GM04503 (cell line): ENCODE results near the gene POLR2I.
"Not testable (repeated sequence)": the region's sequence is repeated elsewhere in the genome, so short reads cannot be mapped to it uniquely, and the experiment has no call there.

Experiments
- DNase-seq: peaks from one replicate; pipeline ENCODE4 v3.0.0-alpha.2; 2012; ENCODE audit warnings: low read depth

Gene POLR2I

DNA sequence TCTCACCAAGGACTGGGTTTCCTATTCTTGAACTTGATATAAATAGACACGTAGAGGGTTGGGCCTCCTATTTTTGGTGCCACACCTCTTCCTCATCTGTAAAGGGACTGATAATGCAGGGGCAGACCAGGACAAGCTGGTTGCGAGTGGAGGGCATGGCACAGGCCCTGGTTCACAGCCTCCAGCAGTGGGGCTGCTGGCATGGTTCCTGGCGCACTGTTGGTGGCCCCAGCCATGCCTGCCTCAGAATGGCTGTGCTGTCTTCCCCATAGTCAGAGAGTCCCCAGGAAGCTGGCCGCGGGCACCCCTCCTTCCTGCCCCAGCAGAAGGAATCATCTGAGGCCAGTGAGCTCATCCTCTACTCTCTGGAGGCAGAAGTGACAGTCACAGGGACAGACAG lies 14.2 kb downstream of the POLR2I start:
- DNase-seq, result no peak

GRCh38 chr19:36099166-36099785 lies 15.4 kb downstream of the POLR2I start:
- DNase-seq, result no peak

- DNase-seq, result no peak
Measured at GRCh38 chr19:36097036-36097435, 17.6 kb downstream of the POLR2I start.

DNA sequence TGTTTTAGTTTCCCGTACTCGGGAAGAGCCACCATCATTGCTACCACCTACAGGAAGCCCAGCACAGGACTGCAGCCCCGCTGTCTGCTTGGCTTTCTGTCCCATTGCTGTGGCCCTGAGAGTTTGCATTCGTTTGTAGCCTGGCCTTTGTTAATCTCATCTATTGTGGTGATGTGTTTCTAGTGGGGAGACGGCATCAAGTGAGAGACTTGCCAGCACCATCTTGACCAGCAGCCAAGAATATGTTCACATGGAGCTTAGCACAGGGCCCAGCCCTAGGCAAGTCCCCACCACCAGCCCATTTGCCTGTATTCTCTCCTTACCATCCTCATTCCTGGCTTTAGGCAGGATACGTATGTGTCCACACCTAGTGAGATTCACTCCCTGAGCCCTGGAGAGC lies 21.0 kb downstream of the POLR2I start:
- no peak for DNase-seq

DNA sequence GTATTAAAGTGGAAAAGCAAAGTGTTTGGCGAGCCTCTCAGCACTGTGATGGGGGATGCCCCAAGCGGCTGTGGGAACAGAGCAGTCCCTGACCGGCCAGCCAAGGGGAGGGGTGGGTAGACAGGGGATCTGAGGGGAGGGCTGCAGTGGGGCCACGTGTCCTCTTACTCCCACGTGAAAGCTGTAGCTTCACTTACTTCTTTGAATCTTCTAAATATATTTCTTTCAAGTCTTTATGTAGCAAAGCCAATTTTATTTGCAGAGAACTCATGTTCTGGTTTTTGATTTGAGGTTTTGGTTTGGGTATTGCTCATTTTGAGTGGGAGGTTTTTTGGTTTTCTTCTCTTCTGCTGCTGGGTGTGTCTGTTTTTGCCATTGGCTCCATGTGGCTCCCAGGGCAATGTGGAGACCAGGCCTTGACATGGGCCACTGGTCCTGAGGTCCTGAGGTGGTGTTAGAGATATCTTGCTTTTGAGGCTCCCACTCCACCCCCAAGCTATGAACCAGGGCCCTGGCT lies 21.5 kb downstream of the POLR2I start:
- no peak for DNase-seq

DNA sequence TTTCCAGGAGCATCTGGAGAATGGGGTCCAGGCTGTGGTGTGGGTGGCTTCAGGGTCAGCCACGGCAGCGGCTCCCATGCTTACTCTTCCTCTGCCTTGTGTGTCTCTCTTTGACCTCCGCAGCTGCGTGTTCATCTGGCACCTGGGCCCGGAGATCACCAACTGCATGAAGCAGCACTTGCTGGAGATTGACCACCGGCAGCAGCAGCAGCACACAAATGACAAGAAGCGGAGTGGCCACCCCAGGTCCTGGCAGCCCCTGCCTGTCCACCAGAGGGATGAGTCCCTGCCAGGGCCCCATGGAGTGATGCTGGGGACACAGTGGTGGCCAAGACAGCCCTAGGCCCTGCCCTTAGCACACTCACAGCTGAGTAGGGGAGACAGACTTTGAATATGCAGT lies 22.1 kb downstream of the POLR2I start:
- DNase-seq, result no peak

DNA sequence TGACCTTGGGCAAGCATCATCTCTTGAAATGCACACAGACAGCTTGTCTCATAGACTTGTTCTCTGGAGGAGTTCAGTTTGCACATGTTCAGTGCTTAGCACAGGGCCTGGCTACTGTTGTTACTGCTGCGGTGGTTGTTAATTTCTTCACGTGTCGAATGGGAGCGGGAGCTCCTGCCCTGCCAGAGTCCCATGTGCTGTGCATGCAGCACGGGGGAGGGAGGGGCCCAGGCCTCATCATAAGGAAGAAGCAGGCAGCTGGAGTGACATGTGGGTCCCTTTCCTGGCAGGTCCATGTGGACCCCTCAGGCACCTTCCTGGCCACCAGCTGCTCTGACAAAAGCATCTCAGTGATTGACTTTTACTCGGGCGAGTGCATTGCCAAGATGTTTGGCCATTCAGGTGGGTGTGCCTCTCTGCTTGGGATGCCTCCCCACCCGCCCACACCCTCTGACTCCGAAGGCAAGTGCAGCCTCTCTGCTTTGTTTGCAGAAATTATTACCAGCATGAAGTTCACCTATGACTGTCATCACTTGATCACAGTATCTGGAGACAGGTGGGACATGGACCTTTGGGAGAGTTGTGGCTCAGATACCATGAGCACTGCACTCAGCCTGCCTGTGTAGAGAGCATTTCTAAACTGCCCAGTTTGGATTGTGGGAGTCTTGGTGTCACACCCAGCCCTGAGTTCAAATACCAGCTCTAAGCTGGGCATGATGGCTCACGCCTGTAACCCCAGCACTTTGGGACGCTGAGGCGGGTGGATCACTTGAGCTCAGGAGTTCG lies 23.6 kb downstream of the POLR2I start:
- DNase-seq, result no peak

DNA sequence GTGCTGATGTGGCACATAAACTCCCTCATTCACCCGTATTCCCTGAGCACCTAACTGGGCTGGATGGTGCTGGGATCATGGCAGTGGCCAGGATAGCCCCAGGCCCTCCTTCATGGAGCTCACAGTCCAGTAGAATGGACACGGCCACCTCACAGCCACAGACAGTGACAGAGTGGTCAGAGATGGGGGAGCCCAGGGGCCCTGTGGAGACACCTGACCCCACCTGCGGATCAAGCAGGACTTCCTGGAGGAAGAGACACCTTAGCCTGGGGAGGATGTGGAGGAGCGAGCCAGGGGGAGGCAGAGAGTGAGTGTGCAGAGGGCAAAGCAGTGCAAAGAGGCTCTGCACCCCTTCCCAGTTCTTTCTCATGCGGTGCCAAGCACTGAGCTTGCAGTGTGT lies 24.8 kb downstream of the POLR2I start:
- DNase-seq, result no peak

- DNase-seq, result no peak
Measured at GRCh38 chr19:36086326-36086725, 28.3 kb downstream of the POLR2I start.

DNA sequence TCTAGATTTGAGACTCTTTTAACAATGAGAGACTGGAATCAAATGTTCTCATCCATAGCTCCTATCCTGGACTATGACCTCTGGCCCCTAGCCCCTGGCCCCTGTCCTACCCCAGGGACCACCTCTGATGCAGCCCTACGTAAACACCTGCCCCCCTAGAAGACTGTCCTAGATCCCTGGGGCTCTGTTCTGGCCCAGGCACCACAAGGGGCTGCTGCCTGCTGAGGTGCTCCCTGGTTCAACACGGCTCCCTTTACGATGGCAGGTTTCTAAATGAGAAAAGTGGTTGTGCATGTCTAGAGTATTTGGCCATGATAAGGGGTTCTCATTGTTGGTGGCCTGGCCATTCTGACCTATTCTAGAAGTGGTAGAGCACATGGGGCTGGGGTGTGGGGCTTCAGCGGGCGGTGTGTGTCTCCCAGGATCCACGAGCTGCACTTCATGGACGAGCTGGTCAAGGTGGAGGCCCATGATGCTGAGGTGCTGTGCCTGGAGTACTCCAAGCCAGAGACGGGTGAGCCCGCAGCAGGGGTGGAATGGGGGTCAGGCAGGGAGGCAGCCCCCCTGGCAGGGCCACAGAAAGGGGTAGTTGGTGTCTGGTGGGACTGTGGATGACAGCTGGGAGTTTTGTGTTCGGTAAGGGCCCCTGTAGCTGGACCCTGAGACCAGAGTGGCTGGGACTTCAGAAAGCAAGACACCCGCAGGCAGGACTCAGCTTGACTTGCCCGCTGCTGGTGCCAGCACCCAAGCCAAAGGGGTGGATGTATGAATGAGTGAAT lies 30.3 kb downstream of the POLR2I start:
- DNase-seq, result no peak

DNA sequence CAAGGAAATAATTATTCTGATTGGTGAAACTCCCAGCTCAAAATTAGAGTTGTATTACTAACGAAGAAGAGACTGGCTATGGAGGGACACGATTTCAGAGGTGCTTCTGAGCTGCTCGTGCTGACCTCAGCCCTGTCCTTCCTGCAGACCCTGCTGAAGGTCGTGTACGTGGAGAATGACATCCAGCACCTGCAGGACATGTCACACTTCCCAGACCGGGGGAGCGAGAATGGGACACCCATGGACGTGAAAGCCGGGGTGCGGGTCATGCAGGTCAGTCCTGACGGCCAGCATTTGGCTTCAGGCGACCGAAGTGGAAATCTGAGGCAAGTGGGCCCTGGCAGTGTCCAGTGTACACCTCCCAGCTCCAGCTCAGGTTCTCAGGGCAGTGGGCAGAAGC lies 31.8 kb downstream of the POLR2I start:
- no peak for DNase-seq

DNA sequence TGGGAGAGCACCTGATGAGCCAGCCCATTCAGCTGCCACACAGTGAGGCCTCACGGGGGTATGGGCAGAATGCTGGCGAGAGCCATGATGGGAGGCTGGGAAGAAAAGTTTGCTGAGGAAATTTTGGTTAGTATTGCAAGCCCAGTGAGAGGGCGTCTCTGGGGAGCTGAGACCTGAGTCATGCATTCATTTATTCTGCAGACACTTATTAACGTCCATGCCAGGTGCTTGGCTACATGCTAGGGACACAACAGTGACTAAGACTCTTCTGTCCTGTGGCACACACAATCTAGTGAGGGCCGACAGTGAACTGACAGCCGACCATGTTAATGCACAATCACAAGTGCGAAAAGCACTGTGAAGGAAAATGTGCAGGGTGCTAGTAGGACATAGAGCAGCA lies 32.8 kb downstream of the POLR2I start:
- no peak for DNase-seq

- DNase-seq, result no peak
Measured at GRCh38 chr19:36081385-36081784, 33.3 kb downstream of the POLR2I start.

- no peak for DNase-seq
Measured at GRCh38 chr19:36079389-36079945, 35.2 kb downstream of the POLR2I start.

DNA sequence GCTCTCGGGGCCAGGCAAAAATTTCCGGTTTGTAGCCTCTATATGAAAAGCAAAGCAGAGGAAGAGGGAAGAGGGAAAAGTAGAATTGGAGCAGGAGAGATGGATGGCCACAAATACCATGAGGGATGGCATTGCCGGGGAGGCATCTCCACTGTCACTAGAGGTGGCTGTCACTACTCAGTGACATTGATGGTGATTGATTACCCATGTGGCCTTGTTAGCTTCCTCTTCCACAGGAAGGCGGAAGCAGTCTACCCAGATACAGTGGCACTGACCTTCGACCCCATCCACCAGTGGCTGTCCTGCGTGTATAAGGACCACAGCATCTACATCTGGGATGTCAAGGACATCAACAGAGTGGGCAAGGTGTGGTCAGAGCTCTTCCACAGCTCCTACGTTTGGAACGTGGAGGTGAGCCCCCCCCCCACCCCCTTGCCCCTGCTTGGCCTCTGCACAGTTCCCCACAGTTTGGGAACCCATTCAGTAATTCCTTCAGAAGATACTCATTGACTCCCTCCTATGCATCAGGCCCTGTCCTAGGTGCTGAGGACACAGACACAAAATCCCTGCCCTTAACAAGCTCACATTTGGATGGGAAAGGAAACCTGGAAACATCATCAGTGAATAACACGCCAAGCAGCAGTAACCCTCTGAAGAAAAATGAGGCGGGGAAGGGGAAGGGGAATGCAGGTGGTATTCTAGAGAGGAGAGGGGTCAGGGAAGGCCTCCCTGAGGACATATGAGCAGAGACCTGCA lies 41.4 kb downstream of the POLR2I start:
- DNase-seq, result no peak

DNA sequence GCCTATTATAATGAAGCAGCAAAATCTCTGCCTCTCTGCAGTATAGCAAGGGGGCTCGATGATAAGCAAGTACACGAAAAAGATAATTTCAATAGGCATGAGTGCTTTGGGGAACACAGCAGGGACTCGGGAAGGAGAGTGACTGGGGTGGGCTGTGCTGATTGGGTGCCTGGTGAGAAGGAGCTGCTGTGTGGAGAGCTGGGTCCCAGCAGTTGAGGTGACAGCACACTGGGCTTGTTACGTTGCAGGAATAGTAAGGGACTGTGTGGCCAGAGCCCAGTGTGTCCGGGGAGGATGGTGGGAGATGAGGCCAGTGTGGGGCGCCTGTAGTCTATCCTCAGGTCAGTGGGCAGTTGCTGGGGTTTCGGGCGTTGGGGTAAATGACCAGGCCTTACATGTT lies 42.6 kb downstream of the POLR2I start:
- no peak for DNase-seq

DNA sequence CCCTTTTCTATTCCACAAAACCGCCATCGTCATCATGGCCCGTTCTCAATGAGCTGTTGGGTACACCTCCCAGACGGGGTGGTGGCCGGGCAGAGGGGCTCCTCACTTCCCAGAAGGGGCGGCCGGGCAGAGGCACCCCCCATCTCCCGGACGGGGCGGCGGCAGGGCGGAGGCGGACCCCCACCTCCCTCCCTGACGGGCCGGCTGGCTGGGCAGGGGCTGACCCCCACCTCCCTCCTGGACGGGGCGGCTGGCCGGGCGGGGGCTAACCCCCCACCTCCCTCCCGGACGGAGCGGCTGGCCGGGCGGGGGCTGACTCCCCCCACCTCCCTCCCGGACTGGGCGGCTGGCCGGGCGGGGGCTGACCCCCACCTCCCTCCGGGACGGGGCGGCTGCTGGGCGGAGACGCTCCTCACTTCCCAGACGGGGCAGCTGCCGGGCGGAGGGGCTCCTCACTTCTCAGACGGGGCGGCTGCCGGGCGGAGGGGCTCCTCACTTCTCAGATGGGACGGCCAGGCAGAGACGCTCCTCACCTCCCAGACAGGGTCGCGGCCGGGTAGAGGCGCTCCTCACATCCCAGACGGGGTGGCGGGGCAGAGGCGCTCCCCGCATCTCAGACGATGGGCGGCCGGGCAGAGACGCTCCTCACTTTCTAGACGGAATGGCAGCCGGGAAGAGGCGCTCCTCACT lies 45.7 kb downstream of the POLR2I start:
- not testable (repeated sequence) for DNase-seq

GRCh38 chr19:36067681-36068080 lies 47.0 kb downstream of the POLR2I start:
- no peak for DNase-seq

- no peak for DNase-seq
Measured at GRCh38 chr19:36064826-36065225, 49.8 kb downstream of the POLR2I start.
